Pulmonary artery endothelial cell (primary cell): ENCODE data around the gene GPR42. TPM values are rescaled to one million over a fixed set of nuclear protein-coding genes. Genes with fewer than 3 reads are reported as not detected.
"Not testable (repeated sequence)": the region's sequence is repeated elsewhere in the genome, so short reads cannot be mapped to it uniquely, and the experiment has no call there.

Source experiments
- DNase-seq: peaks from one replicate; pipeline ENCODE4 v3.0.0-alpha.2; 2011; ENCODE audit warnings: low read depth, low spot score
- total RNA-seq: library from RNA; depleted of rRNA; stranded (reverse); fragments of >200 nt; gene quantifications from 2 replicates; pipeline ENCODE4 v1.2.3, GENCODE V29; 2014

GPR42 gene
- total RNA-seq, 1 donor from 2014 or later, result not detected

DNA sequence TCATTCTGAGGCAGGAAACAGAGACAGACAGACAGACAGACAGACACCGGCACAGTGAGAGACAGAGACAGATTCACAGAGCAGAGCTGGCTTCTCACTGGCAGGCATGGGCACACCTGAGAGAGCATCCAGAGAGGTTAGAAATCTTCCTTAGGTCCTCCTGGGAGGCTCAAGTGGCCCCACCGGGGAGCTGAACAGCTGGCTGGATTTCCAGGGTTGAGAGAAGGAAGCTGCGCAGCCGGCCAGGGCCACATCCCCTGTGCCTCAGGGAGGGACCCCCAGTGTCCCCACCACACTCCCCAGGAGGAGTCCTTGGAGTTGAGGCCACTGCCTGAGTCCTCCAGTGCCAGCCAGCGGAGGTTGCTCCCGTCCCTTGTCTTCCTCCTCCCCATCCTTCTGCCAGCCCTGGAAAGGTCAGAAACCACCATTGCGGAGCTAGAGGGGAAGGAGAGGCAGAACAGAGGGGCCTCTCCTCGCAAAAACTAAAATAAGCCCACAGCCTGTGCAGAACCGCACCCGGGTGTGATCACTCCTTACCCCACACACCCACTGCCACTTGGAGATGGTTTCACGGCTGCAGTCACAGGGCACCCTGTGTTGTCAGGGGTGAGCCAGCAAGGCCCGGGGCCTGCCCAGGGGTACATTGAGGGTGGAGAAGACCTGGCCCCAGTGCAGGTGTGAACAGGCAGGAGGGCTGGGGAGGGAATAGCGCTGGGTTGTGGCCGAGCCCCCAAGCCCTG lies 8.4 kb upstream of the GPR42 start:
- no peak for DNase-seq

- DNase-seq, result no peak
Observed at GRCh38 chr19:35363001-35363590, 7.8 kb upstream of the GPR42 start.

DNA sequence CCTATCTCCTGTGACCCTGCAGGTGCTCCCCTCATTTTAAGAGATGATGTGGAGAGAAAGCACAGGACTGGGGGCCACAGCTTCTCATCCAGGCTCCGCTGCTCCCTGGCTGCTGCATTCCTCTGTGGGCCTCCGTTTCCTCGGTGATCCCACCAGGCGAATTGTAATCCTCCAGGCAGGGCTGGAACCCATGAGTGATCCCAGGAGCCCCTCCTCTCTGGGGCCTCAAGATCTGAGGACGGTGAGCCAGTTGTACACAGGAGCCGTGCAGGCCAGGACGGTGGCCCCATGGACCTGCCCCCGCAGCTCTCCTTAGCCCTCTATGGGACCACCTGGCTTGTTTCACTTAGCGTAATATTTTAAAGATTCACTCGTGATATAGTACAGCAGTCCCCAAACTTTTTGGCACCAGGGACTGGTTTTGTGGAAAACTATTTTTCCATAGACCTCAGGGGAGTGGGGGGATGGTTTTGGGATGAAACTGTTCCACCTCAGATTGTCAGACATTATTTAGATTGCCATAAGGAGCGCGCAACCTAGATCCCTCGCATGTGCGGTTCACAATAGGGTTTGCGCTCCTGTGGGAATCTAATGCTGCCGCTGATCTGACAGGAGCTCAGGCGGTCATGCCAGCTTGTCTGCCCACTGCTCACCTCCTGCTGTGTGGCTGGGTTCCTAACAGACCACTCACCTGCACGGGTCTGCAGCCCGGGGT lies 7.0 kb upstream of the GPR42 start:
- no peak for DNase-seq

GRCh38 chr19:35365303-35365702 lies 5.6 kb upstream of the GPR42 start:
- DNase-seq, result no peak

DNA sequence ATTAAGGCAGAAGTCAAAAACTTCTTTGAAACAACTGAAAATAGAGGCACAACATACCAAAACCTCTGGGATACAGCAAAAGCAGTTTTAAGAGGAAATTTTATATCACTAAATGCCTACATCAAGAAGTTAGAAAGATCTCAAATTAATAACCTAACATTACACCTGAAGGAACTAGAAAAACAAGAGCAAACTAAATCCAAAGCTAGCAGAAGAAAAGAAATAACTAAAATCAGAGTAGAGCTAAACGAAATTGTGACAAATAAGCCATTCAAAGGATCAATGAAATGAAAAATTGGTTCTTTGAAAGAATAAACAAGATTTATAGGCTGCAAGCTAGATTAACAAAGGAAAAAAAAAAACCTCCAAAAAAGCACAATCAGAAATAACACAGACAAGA lies 2.5 kb upstream of the GPR42 start:
- no peak for DNase-seq

- DNase-seq, result no peak
Observed at GRCh38 chr19:35369522-35369921, 1.3 kb upstream of the GPR42 start.

DNA sequence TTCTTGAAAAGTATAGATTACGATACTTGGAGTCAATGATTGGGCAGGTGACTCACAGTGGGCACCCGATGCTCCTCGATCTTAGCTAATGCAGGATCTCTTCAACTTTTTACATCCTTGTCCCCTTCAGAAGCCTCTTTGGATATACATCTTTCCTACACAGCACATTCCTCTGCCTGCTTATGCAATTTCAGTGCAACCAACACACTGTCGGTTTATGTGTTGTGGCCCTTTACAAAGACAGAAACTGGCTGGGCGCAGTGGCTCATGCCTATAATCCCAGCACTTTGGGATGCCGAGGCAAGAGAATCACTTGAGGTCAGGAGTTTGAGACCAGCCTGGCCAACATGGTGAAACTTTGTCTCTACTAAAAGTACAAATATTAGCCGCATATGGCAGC lies 2.6 kb downstream of the GPR42 start:
- no peak for DNase-seq

GRCh38 chr19:35374031-35374430 lies 3.2 kb downstream of the GPR42 start:
- not testable (repeated sequence) for DNase-seq

GRCh38 chr19:35375505-35376307 lies 4.8 kb downstream of the GPR42 start:
- DNase-seq, result no peak

DNA sequence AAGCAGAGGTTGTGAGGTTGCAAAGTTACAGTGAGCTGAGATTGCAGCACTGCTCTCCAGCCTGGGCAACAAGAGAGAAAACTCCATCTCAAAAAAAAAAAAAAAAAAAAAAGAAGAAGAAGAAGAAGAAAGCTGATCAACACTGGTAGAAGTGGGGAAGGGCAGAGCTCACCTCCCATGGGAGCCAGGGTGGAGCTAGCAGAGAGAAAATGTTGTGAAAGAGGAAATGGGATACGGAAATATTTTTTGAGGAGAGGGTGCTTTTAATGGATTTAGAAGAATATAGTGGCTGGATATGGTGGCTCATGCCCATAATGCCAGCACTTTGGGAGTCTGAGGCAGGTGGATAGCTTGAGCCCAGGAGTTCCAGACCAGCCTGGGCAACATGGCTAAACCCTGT lies 6.8 kb downstream of the GPR42 start:
- no peak for DNase-seq

- DNase-seq, result no peak
Observed at GRCh38 chr19:35378356-35378755, 7.5 kb downstream of the GPR42 start.

GRCh38 chr19:35379545-35379944 lies 8.7 kb downstream of the GPR42 start:
- not testable (repeated sequence) for DNase-seq

DNA sequence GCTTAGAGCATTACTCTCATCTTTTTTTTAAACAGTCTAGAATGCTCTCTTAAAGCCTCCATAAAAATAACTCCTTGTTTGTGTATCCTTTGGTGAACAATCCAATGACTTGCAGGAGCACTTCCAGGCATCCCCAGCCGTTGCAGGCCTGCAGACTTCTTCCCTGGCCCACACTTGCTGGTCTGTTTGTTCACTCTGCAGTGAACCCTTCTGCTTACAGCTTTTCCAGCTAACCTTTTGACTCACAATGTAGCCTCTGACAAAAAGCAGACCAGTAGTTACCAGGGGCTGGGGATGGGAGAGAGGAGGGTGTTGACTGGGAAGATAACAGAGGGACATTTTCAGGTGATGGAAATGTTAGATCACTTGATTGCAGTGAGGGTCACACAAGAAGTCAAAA lies 9.1 kb downstream of the GPR42 start:
- DNase-seq, result no peak

GRCh38 chr19:35380450-35381124 lies 9.7 kb downstream of the GPR42 start:
- no peak for DNase-seq

DNA sequence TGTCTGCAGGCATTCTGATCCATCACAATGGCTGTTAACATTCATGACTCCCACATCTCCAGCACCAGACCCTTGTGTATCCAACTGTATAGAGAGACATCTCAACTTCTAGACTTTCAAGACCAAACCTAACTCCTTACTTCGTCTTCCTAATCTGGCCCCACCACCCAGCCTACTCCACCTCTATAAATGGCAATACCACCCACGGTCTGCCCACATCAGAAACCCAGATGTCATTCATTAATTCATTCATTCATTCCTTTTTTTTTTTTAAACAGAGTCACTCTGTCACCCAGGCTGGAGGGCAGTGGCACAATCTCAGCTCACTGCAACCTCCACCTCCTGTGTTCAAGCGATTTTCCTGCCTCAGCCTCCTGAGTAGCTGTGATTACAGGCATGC lies 10.4 kb downstream of the GPR42 start:
- no peak for DNase-seq

GRCh38 chr19:35381926-35382325 lies 11.1 kb downstream of the GPR42 start:
- DNase-seq, result no peak

- DNase-seq, result no peak
Observed at GRCh38 chr19:35383536-35383935, 12.7 kb downstream of the GPR42 start.

DNA sequence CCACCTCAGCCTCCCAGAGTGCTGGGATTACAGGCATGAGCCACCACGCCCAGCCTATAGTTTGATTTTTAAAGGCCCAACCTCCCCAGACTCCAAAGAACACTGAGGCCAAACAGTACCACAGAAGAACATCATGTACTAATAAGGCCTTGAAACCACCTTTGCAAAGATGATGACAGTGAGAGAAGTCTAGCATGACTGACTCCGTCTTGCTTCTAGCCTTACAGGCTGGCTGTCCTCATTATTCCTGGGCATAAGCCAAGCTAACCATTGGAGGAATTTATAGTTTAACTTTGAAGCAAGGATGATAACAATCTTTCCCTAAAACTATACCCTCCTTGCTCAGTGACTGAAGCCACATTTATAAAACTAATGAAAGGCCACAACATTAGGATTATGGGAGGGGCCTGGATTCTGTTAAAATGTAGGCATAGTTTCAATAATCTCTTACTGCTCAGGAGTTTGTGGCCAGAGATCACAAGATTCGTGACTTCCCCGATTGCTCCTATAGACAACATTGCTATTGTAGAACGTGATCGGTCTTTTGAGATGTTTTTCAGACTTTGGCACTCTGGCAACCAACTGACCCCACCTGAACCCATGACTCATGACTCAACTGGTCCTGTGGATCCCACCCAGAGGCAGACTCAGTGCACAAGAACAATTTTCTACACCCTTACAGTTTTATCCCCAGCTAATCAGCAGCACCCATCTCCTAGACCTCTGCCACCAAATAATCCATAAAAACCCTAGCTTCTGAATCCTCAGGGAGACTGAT lies 17.6 kb downstream of the GPR42 start:
- DNase-seq, result no peak

DNA sequence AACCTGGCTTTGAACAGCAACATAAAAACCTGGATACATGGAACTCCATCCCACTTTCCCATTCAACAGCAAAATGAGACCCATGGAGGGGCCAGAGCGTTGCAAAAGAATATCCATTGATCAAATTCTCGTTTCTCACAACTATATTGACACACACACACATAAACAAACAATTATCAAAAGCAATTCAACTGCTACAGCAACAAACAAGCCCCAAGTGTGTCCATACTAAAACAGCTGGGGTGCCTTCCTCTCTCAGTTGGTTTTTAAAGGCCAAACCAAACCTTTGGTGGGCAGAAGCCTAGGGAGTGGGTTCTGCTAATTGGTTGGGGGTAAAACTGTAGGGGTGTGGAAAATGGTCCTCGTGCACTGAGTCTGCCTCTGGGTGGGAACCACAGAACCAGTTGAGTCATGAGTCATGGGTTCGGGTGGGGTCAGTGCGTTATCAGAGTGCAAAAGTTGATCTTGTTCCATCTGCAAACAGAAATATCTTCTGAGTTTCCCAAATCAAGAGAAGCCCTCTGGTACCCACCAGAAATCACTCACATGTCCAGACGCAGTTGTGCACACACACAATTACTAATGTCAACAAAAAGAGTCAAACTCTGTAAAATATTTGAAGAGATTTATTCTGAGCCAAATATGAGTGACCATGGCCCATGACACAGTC lies 18.5 kb downstream of the GPR42 start:
- no peak for DNase-seq
